ENCODE results near the gene CD160.

Gene CD160

GRCh38 chr1:145788580-145788979 lies 69.3 kb downstream of the CD160 start:
- H3K27ac ChIP-seq: no peak overlapping the region
- H3K4me2 ChIP-seq: no peak overlapping the region
- H3K4me3 ChIP-seq (IDR thresholded peaks at IDR 0.05; ENCODE audit: insufficient read depth, low read depth, low read length): no peak overlapping the region
- no peaks in the 10 kb centered on the region for H4K20me1 ChIP-seq (ENCODE audit: insufficient read depth)
- no peaks in the 10 kb centered on the region for H3K36me3 ChIP-seq (ENCODE audit: insufficient read depth)
- H3K4me1 ChIP-seq (ENCODE audit: low read depth, poor library complexity, severe bottlenecking): peaks cover 53% of the 10 kb centered on the region
- H3K27me3 ChIP-seq (ENCODE audit: insufficient read depth, low read depth): no peaks in the 10 kb centered on the region
- no peak overlapping the region for H3K9ac ChIP-seq
- peaks cover 28% of the 10 kb centered on the region; the same call in 1 of the 2 replicates for H3K79me2 ChIP-seq (ENCODE audit: insufficient read depth, low read depth)
- TF ChIP-seq CTCF (conservative IDR thresholded peaks at IDR 0.05; ENCODE audit: low read depth, low read length): no peak
- H2AFZ ChIP-seq (ENCODE audit: low read depth): no peak overlapping the region

Measured in KMS-11 (cell line).